Measurements from ENCODE around the gene EIF3D. TPM values are rescaled to one million over a fixed set of nuclear protein-coding genes. Genes with fewer than 3 reads are reported as not detected.
A peak's percentile ranks its signal among the peaks of the same experiment; 100 is the strongest.
"Not testable (repeated sequence)": the region's sequence is repeated elsewhere in the genome, so short reads cannot be mapped to it uniquely, and the experiment has no call there.

EIF3D gene
- total and polyA plus RNA-seq, 7 experiments from 2014 or later = 163 to 257 (median 222) TPM

DNA sequence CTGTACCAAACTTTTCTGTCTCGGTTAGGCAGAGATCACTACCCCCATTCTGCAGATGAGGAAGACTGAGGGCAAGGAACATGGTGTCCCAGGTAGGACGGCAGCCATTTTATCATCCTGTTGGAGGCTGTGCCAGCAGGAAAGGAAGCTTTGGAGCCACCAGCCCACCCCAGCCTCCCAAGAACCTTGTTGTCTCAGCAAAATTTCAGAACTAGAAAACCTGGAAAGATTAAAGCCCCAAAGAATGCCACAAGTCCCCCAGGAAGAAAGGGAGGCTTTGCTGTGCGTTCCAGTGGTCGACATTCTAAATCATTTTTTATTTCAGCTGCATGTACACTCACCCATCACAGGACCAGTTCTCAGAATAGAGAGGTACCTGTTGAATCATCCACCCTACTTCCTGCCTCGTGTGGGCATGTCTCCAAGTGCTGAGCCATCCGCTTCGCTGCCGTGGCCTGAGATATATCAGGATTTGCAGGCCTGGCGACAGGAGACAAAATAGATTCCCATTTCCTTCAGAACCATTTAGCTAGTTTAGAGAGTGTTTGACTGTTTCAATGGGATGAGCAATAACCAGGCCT is 13.0 kb upstream of the EIF3D start:
- Mint-ChIP-seq H3K27me3 (peaks cover 0 to 10% (median 9%) of the 10 kb centered on the region in 5 donors), H3K36me3 (no peaks in the 10 kb centered on the region), H3K9me3 (no peaks in the 10 kb centered on the region), H3K27ac (peak overlapping the region in 1 of 9 donors; percentile 86), H3K4me3 (peak overlapping the region in 1 of 10 donors; percentile 67), H3K4me1 (peaks cover 0 to 26% (median 4%) of the 10 kb centered on the region in 7 donors)
- intact Hi-C loops (cut with micrococcal nuclease) = no loop called here
- no peak overlapping the region for H3K27ac ChIP-seq (ENCODE audit: low read depth, low read length)
- ChIA-PET CTCF (no interaction called here), POLR2A (interaction anchor here (1.2 kb wide), 1 partner anchor 13 kb away, joined by 4 read pairs; the partner anchor contains the start of gene EIF3D)
- no peaks in the 10 kb centered on the region for H3K4me1 ChIP-seq (ENCODE audit: control insufficient read depth in 2 of 2, insufficient read depth in 2 of 2, low read length in 2 of 2)
- H3K36me3 ChIP-seq (ENCODE audit: control insufficient read depth in 2 of 3, insufficient read depth in 3 of 3, low read length in 3 of 3) = no peaks in the 10 kb centered on the region
- H3K4me3 ChIP-seq (ENCODE audit: low read length) = no peak overlapping the region
- no peaks in the 10 kb centered on the region for H3K27me3 ChIP-seq (ENCODE audit: control insufficient read depth in 2 of 2, insufficient read depth in 2 of 2, low read length in 2 of 2)
- DNase-seq = peak in 1 of 9 donors; percentile 39
- H3K9me3 ChIP-seq (ENCODE audit: control insufficient read depth in 2 of 3, low read length in 3 of 3) = no peaks in the 10 kb centered on the region
- peak; percentile 42 for ATAC-seq

DNA sequence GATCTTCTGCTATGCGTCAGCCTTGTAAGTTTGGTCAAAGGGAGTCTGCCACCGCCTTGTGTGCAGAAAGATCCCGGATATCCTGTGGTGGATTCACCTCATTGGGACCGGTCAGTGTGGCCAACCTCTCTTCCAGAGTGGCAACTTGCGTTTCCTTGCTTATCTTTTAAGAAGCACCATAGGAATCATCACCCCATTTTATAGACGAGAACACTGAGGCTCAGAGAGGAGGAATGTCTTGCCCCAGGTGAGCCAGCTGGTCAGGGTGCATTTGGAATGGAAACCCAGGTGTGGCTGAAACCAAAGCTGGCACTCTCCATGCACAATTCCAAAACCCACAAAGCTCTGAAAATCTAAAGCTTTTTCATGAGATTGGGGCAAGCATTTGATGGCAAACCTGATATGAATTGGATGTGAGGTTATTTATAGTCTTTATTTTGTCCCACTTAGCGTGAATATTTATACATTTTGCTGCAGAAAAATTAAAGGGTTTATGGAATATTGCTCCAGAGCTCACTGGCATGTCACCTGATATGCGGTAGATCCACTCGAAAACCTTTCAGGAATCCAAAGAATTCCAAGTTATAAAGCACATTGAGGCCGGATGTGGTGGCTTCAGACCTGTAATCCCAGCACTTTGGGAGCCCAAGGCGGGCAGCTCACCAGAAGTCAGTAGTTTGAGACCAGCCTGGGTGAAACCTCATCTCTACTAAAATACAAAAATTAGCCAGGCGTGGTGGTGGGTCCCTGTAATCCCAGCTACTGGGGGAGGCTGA is 12.1 kb upstream of the EIF3D start:
- intact Hi-C loops (cut with micrococcal nuclease) = no loop called here
- no peaks in the 10 kb centered on the region for H3K27me3 ChIP-seq (ENCODE audit: control insufficient read depth in 2 of 2, insufficient read depth in 2 of 2, low read length in 2 of 2)
- no peaks in the 10 kb centered on the region for H3K9me3 Mint-ChIP-seq

GRCh38 chr22:36538529-36538928 is 9.6 kb upstream of the EIF3D start:
- ChIA-PET POLR2A (no interaction called here), CTCF (no interaction called here)
- Mint-ChIP-seq H3K27ac (no peak overlapping the region), H3K9me3 (peaks cover 0 to 2% (median 0%) of the 10 kb centered on the region in 11 donors), H3K4me3 (no peak overlapping the region), H3K27me3 (peaks cover 0 to 3% (median 0%) of the 10 kb centered on the region in 5 donors), H3K4me1 (peaks cover 0 to 10% (median 0%) of the 10 kb centered on the region in 7 donors), H3K36me3 (no peaks in the 10 kb centered on the region)
- DNase-seq (no peak), ATAC-seq (no peak)
- H3K9me3 ChIP-seq (ENCODE audit: control insufficient read depth in 2 of 3, low read length in 3 of 3) = no peaks in the 10 kb centered on the region
- no peak overlapping the region for H3K4me3 ChIP-seq (ENCODE audit: low read length)
- H3K4me1 ChIP-seq (ENCODE audit: control insufficient read depth in 2 of 2, insufficient read depth in 2 of 2, low read length in 2 of 2) = no peaks in the 10 kb centered on the region
- no peaks in the 10 kb centered on the region for H3K36me3 ChIP-seq (ENCODE audit: control insufficient read depth in 2 of 3, insufficient read depth in 3 of 3, low read length in 3 of 3)
- intact Hi-C loops (cut with micrococcal nuclease) = no loop called here
- no peaks in the 10 kb centered on the region for H3K27me3 ChIP-seq (ENCODE audit: control insufficient read depth in 2 of 2, insufficient read depth in 2 of 2, low read length in 2 of 2)
- H3K27ac ChIP-seq (ENCODE audit: low read depth, low read length) = no peak overlapping the region

More for the DNA sequence above, 12.1 kb upstream of the EIF3D start:
- no peak for ATAC-seq
- H3K27ac Mint-ChIP-seq = no peak overlapping the region
- Histone ChIP-seq H3K27ac (ENCODE audit: low read depth, low read length) (no peak overlapping the region), H3K36me3 (ENCODE audit: control insufficient read depth in 2 of 3, insufficient read depth in 3 of 3, low read length in 3 of 3) (no peaks in the 10 kb centered on the region), H3K4me1 (ENCODE audit: control insufficient read depth in 2 of 2, insufficient read depth in 2 of 2, low read length in 2 of 2) (no peaks in the 10 kb centered on the region), H3K4me3 (ENCODE audit: low read length) (no peak overlapping the region), H3K9me3 (ENCODE audit: control insufficient read depth in 2 of 3, low read length in 3 of 3) (no peaks in the 10 kb centered on the region)
- peaks cover 0 to 4% (median 2%) of the 10 kb centered on the region in 5 donors for H3K27me3 Mint-ChIP-seq
- ChIA-PET CTCF (no interaction called here), POLR2A (no interaction called here)
- no peak overlapping the region for H3K4me3 Mint-ChIP-seq
- no peak for DNase-seq
- H3K36me3 Mint-ChIP-seq = no peaks in the 10 kb centered on the region
- peaks cover 0 to 24% (median 2%) of the 10 kb centered on the region in 7 donors for H3K4me1 Mint-ChIP-seq

DNA sequence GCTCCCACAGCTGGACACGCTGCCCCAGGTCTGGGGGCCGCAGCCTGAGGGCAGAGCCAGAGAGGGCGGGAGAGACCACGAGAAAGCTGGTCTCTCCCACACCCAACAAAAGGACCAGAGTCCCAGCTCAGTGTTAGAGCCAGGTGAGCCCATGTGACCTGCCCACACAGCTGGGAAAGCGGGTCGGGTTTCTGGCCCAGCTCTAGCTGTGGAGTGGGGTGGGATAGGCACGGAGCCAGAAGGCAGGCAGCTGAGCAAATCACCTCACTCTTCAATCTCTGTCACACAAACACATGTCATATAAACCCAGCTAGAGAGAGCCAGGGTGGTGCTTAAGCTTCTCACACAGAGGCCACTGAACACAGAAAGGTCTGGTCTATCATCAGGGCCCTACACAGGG is 7.8 kb upstream of the EIF3D start:
- no peak overlapping the region for H3K4me3 ChIP-seq (ENCODE audit: low read length)
- no peaks in the 10 kb centered on the region for H3K36me3 ChIP-seq (ENCODE audit: control insufficient read depth in 2 of 3, insufficient read depth in 3 of 3, low read length in 3 of 3)
- H3K27ac ChIP-seq (ENCODE audit: low read depth, low read length) = no peak overlapping the region
- Mint-ChIP-seq H3K36me3 (peaks cover 0 to 4% (median 0%) of the 10 kb centered on the region in 5 donors), H3K9me3 (peaks cover 0 to 2% (median 0%) of the 10 kb centered on the region in 11 donors), H3K4me1 (peaks cover 0 to 6% (median 0%) of the 10 kb centered on the region in 7 donors), H3K27ac (no peak overlapping the region), H3K4me3 (no peak overlapping the region), H3K27me3 (peaks cover 0 to 3% (median 0%) of the 10 kb centered on the region in 5 donors)
- CTCF ChIA-PET = no interaction called here
- no peaks in the 10 kb centered on the region for H3K4me1 ChIP-seq (ENCODE audit: control insufficient read depth in 2 of 2, insufficient read depth in 2 of 2, low read length in 2 of 2)
- no peaks in the 10 kb centered on the region for H3K27me3 ChIP-seq (ENCODE audit: control insufficient read depth in 2 of 2, insufficient read depth in 2 of 2, low read length in 2 of 2)
- no peak for DNase-seq
- H3K9me3 ChIP-seq (ENCODE audit: control insufficient read depth in 2 of 3, low read length in 3 of 3) = no peaks in the 10 kb centered on the region
- POLR2A ChIA-PET = interaction anchor here (0.6 kb wide), 1 partner anchor 1179 kb away, joined by 4 read pairs; no protein-coding TSS in a partner anchor
- no peak for ATAC-seq
- intact Hi-C loops (cut with micrococcal nuclease) = no loop called here

DNA sequence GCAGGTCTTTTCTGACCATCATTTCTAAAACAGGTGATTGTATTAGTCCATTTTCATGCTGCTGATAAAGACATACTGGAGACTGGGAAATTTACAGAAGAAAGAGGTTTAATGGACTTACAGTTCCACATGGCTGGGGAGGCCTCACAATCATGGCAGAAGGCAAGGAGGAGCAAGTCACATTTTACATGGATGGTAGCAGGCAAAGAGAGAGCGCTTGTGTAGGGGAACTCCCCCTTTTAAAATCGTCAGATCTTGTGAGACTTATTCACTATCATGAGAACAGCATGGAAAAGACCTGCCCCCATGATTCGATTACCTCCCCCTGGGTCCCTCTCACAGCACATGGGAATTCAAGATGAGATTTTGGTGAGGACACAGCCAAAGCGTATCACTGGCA is 4.4 kb upstream of the EIF3D start:
- H3K4me1 Mint-ChIP-seq; H3K27ac Mint-ChIP-seq; CTCF ChIA-PET; POLR2A ChIA-PET; H3K9me3 ChIP-seq (ENCODE audit: control insufficient read depth in 2 of 3, low read length in 3 of 3); H3K36me3 Mint-ChIP-seq; H3K27ac ChIP-seq (ENCODE audit: low read depth, low read length); H3K4me1 ChIP-seq (ENCODE audit: control insufficient read depth in 2 of 2, insufficient read depth in 2 of 2, low read length in 2 of 2); H3K4me3 Mint-ChIP-seq; H3K9me3 Mint-ChIP-seq; H3K27me3 ChIP-seq (ENCODE audit: control insufficient read depth in 2 of 2, insufficient read depth in 2 of 2, low read length in 2 of 2); H3K36me3 ChIP-seq (ENCODE audit: control insufficient read depth in 2 of 3, insufficient read depth in 3 of 3, low read length in 3 of 3); intact Hi-C loops (cut with micrococcal nuclease); DNase-seq; H3K27me3 Mint-ChIP-seq; ATAC-seq; H3K4me3 ChIP-seq (ENCODE audit: low read length): not testable (repeated sequence)

- ATAC-seq (no peak), DNase-seq (no peak)
- H3K27me3 Mint-ChIP-seq = peaks cover 0 to 6% (median 0%) of the 10 kb centered on the region in 5 donors
- CTCF ChIA-PET = no interaction called here
- no peaks in the 10 kb centered on the region for H3K27me3 ChIP-seq (ENCODE audit: control insufficient read depth in 2 of 2, insufficient read depth in 2 of 2, low read length in 2 of 2)
- POLR2A ChIA-PET = no interaction called here
- intact Hi-C loops (cut with micrococcal nuclease) = no loop called here
- H3K36me3 Mint-ChIP-seq = peaks cover 0 to 4% (median 0%) of the 10 kb centered on the region in 5 donors
- no peaks in the 10 kb centered on the region for H3K9me3 ChIP-seq (ENCODE audit: control insufficient read depth in 2 of 3, low read length in 3 of 3)
- H3K4me3 ChIP-seq (ENCODE audit: low read length) = no peak overlapping the region
- H3K36me3 ChIP-seq (ENCODE audit: control insufficient read depth in 2 of 3, insufficient read depth in 3 of 3, low read length in 3 of 3) = no peaks in the 10 kb centered on the region
- peaks cover 4 to 12% of the 10 kb centered on the region in 2 donors for H3K4me1 ChIP-seq (ENCODE audit: control insufficient read depth in 2 of 2, insufficient read depth in 2 of 2, low read length in 2 of 2)
- peaks cover 4 to 14% (median 8%) of the 10 kb centered on the region in 7 donors for H3K4me1 Mint-ChIP-seq
- H3K27ac Mint-ChIP-seq = peak overlapping the region in 1 of 9 donors; percentile 69
- H3K27ac ChIP-seq (ENCODE audit: low read depth, low read length) = no peak overlapping the region
- H3K4me3 Mint-ChIP-seq = no peak overlapping the region
- H3K9me3 Mint-ChIP-seq = peaks cover 0 to 4% (median 0%) of the 10 kb centered on the region in 11 donors
These were observed 3.5 kb upstream of the EIF3D start for GRCh38 chr22:36532466-36532865.

All from naive thymus-derived CD4-positive, alpha-beta T cell (primary cell).